ENCODE measurements around the gene FAS.

The FAS gene

GRCh38 chr10:89043052-89043451 is 52.5 kb downstream of the FAS start:
- DNase-seq = no peak

DNA sequence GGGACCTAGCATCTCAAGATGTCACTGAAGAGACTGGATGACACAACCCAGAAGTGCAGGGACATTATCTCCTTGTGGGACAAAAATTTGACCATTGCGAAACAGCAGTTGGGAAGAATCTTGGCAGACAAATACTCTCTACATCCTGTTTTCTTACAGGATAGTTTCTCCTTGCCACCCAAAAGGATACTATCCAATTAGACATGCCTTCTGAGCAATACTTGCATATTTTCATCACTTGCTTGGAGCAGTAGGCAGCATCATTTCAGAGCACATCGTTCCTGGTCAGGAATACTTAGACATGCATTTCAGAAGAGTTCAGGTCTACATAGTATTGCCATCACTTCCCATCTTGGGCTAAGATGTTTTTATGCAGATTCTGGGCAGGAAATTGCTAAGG is 56.8 kb downstream of the FAS start:
- no peak for DNase-seq

DNA sequence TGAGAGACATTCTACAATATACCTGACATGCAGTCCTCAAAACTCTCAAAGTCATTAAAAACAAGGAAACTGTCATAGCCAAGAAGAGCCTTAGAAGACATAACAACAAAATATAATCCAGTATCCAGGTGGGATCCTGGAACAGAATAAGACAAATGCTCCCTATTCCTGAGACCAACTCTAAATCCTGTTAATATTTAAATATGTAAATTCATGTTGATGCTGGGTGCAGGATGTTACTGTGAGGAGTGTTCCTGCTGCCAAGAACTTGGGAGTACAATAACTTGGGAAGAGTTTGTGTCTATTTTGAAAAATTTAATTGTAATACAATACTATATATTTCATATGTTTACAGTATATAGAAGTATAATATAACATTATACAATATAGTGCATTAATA is 61.0 kb downstream of the FAS start:
- DNase-seq = no peak

GRCh38 chr10:89053555-89053954 is 63.0 kb downstream of the FAS start:
- no peak for DNase-seq

- no peak for DNase-seq
Measured at GRCh38 chr10:89055159-89055558, 64.6 kb downstream of the FAS start.

DNA sequence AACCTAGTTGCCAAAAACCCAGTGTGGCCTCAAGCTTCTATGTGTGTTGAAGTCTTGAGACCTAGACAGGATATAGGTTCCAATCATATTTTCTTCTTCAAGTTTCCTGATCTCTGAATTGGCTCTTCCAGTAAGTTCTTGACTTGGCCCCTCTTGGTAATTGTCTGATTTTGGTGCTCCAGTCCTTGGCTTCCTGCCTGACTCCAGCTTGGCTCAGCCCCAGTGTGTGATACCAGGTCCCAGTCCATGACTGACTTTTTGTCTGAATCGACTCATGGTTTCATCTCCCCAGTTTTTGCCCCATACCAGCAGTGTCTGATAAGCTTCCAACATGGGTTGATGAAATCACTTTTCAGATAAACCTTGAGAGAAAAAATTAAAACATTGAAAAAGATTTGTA is 72.3 kb downstream of the FAS start:
- no peak for DNase-seq

DNA sequence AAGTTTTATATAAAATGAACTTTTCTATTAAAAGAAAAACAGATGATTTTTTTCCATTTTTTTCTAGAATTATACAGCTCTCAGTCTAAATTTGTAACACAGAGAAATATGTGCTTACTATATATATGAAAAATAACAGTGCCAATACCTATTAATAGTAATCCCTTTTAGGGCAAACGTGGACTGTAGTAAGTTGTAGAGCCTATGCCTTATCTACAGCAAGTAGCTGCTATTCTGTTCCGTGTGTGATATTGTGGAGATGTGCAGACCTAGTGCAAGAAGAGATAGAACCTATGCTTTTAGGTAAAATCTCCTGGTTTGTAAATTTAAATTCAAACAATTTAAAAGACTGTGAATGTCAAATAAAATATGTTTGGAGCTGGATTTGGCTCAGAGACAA is 72.9 kb downstream of the FAS start:
- no peak for DNase-seq

GRCh38 chr10:89064748-89065147 is 74.2 kb downstream of the FAS start:
- DNase-seq = no peak

Measured in NCI-H1436 (cell line).